Ishikawa (cell line): ENCODE measurements around the gene AFMID.

Experiments used
- CREB1 ChIP-seq: IDR thresholded peaks from 2 replicates; pipeline ENCODE4 v1.6.1; 2012; ENCODE audit warnings: low read depth
- EGR1 ChIP-seq: IDR thresholded peaks from 2 replicates; pipeline ENCODE4 v1.6.1; 2012
- EP300 ChIP-seq: IDR thresholded peaks from 2 replicates; pipeline ENCODE4 v1.6.1; 2012; ENCODE audit warnings: borderline replicate concordance
- REST ChIP-seq: IDR thresholded peaks from 2 replicates; pipeline ENCODE4 v1.6.1; 2012; ENCODE audit warnings: low read depth, mild to moderate bottlenecking
- TAF1 ChIP-seq: IDR thresholded peaks from 2 replicates; pipeline ENCODE4 v1.6.1; 2012; ENCODE audit warnings: low read depth, mild to moderate bottlenecking
- USF1 ChIP-seq: IDR thresholded peaks from 2 replicates; pipeline ENCODE4 v1.6.1; 2012

- TF ChIP-seq TAF1 (no peak), EP300 (no peak), REST (no peak), USF1 (no peak), EGR1 (no peak), CREB1 (no peak)
Measured at GRCh38 chr17:78235885-78236284, 48.7 kb downstream of the AFMID start.
